ENCODE measurements around the gene SLC35F4. TPM values are rescaled to one million over a fixed set of nuclear protein-coding genes. Genes with fewer than 3 reads are reported as not detected.

The SLC35F4 gene
- total and polyA plus RNA-seq, 11 donors: not detected

GRCh38 chr14:57736391-57736790 lies 129.5 kb downstream of the SLC35F4 start:
- DNase-seq (no peak), ATAC-seq (no peak)
- no peak overlapping the region for H3K4me3 ChIP-seq
- H3K36me3 ChIP-seq: no peaks in the 10 kb centered on the region
- intact Hi-C loops (cut with DNase I): no loop called here
- TF ChIP-seq POLR2A (IDR thresholded peaks at IDR 0.05) (no peak), CTCF (IDR thresholded peaks at IDR 0.05) (no peak)
- no peaks in the 10 kb centered on the region for H3K4me1 ChIP-seq
- peaks cover 0 to 3% (median 0%) of the 10 kb centered on the region in 12 donors for H3K9me3 ChIP-seq
- 81 to 88% (median 82%) methylated on average over 4 of the region's 4 CpGs for WGBS, 4 donors
- H3K27me3 ChIP-seq: peaks cover 0 to 11% (median 0%) of the 10 kb centered on the region in 9 donors
- H3K27ac ChIP-seq: no peak overlapping the region

- WGBS, 4 donors: 54 to 83% (median 71%) methylated on average over 1 of the region's 1 CpG
Measured at GRCh38 chr14:57735276-57735675, 130.6 kb downstream of the SLC35F4 start.

GRCh38 chr14:57732463-57733285 lies 133.2 kb downstream of the SLC35F4 start:
- Histone ChIP-seq H3K27me3 (peaks cover 0 to 3% (median 0%) of the 10 kb centered on the region in 9 donors), H3K4me1 (no peaks in the 10 kb centered on the region), H3K4me3 (no peak overlapping the region), H3K9me3 (peaks cover 0 to 6% (median 0%) of the 10 kb centered on the region in 12 donors), H3K36me3 (no peaks in the 10 kb centered on the region), H3K27ac (no peak overlapping the region)
- no peak for ATAC-seq
- TF ChIP-seq CTCF (IDR thresholded peaks at IDR 0.05) (no peak), POLR2A (IDR thresholded peaks at IDR 0.05) (no peak)
- DNase-seq: no peak
- 26 to 54% (median 36%) methylated on average over 3 of the region's 3 CpGs for WGBS, 4 donors
- intact Hi-C loops (cut with DNase I): no loop called here

More at GRCh38 chr14:57735276-57735675, 130.6 kb downstream of the SLC35F4 start:
- no peak overlapping the region for H3K4me3 ChIP-seq
- H3K36me3 ChIP-seq: no peaks in the 10 kb centered on the region
- TF ChIP-seq POLR2A (IDR thresholded peaks at IDR 0.05): no peak
- no peak for TF ChIP-seq CTCF (IDR thresholded peaks at IDR 0.05)
- ATAC-seq (no peak), DNase-seq (no peak)
- intact Hi-C loops (cut with DNase I): no loop called here
- H3K27ac ChIP-seq: no peak overlapping the region
- peaks cover 0 to 3% (median 0%) of the 10 kb centered on the region in 12 donors for H3K9me3 ChIP-seq
- peaks cover 0 to 9% (median 0%) of the 10 kb centered on the region in 9 donors for H3K27me3 ChIP-seq
- no peaks in the 10 kb centered on the region for H3K4me1 ChIP-seq
